ENCODE results near the gene FOXP3.
A peak's percentile ranks its signal among the peaks of the same experiment; 100 is the strongest.
"Not testable (repeated sequence)": the region's sequence is repeated elsewhere in the genome, so short reads cannot be mapped to it uniquely, and the experiment has no call there.

FOXP3 gene, protein sequence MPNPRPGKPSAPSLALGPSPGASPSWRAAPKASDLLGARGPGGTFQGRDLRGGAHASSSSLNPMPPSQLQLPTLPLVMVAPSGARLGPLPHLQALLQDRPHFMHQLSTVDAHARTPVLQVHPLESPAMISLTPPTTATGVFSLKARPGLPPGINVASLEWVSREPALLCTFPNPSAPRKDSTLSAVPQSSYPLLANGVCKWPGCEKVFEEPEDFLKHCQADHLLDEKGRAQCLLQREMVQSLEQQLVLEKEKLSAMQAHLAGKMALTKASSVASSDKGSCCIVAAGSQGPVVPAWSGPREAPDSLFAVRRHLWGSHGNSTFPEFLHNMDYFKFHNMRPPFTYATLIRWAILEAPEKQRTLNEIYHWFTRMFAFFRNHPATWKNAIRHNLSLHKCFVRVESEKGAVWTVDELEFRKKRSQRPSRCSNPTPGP

DNA sequence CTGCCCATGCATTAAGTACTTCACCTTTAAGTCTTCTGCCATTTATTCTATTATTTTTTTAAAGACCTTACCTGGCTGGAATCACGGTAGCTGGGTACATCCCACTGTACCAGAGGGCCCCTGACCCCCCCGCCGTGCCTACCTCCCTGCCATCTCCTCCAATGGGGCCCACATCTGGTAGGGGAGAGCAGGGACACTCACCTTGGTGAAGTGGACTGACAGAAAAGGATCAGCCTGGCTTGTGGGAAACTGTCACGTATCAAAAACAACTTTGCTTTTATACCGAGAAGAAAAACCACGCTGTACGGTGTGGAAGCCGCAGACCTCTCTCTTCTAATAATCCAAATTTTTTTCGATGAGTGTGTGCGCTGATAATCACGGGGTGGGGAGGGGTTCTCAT is at the start of gene FOXP3:
Gene FOXP3, minus strand, starts transcription at position 251 of the 400 bp plus-strand sequence. CDS start 6,205 bp downstream, outside the sequence.
- DNase-seq, result no peak

DNA sequence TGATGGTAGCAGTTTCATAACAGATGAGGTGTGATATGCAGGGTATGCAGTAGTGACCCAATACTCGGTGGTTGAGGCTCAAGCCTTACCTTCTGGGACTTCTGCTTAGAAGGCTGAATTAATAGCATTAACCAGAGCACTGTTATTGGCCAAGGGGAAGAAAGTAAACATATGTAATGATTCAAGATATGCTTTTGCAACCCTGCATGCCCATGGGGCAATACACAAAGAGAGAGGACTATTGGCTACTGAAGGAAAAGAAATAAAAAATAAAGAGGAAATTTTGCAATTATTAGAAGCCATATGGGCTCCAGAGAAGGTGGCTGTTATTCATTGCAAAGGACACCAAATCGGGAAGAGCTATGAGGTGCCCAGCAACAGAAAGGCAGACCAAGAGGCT is 47.7 kb upstream of the FOXP3 start:
- no peak for DNase-seq

GRCh38 chrX:49310371-49310770 is 45.9 kb upstream of the FOXP3 start:
- no peak for DNase-seq

DNA sequence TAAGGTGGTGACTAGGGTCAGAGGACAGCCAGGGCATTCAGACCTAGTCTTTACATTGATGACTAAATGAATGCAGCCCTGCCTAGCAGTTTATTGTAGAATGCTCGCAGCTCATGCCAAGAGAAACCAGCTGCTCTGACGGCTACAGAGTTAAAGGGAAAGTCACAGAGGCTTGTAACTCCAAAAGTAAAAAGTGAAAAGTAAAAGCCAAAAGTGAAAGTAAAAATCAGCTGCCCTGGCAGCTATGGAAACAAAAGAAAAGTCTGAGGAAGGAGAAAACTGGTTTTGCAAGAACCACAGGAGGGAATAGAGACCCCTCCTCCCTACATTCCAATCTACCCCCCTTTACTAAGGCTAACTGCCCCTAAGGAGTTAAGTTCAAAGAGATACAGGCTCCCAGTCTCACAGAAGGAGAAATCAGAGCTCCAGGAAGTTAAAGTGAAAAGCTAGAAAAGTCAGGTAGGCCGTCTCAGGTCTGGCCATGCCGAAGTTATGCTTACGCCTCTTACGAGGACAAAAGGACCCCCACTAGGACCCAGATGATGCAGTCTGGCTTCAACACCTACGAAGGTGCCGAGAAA is 45.0 kb upstream of the FOXP3 start:
- peak; percentile 11 for DNase-seq

DNA sequence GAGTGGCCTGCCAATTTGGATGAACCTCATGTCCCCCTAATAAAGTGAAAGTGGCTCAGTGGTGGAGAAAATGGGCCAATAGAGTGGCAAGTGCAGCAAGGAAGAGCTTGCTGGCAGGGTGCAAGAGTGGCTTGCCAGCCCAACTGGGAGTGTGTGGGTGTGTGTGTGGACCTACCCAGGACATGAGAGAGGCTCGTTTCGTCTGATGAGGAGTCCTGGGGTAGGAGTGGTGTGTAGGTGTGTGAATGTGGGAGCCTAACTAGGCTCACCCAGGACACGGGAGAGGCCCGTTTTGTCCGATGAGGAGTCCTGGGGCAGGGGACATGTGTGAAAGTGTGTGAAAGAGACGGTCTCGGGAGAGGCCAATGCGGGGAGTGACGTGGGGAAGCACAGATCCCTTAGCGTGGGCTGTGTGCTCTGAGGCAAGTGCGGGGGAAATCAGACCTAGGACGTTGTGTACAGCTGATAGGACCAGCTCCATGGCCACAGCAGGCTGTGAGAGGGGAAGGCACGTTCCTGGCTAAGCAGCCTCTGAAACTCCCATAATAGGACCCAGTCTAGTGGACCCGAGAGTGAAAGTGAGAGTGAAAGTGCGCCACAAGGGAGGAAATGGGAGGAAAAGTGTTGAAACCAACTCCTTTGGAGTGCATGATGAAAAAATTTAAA is 44.2 kb upstream of the FOXP3 start:
- peak; percentile 8 for DNase-seq

- DNase-seq, result not testable (repeated sequence)
Observed at GRCh38 chrX:49307775-49308174, 43.3 kb upstream of the FOXP3 start.

DNA sequence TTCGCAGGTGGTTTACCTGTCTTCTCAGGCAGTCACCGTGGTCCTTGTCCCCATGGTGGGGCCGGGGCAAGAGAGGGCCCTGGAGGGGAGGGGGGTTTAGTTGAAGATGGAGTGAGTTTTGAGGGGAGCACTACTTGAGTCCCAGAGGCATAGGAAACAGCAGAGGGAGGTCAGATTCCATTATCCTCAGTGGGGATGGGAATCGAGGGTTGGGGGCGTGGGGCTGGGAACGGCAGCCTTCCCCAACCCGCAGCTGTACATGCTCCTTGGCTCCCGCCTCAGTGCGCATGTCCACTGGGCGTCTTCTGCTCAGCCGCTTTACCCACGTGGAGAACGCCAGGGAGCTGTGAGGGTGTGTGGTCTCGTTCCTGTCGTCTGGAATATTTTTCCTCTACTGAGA is 38.8 kb upstream of the FOXP3 start, which contains the start of gene GAGE10:
Gene GAGE10, plus strand, starts transcription at position 301 of the 400 bp plus-strand sequence. CDS start 1,214 bp downstream, outside the sequence.
- no peak for DNase-seq

DNA sequence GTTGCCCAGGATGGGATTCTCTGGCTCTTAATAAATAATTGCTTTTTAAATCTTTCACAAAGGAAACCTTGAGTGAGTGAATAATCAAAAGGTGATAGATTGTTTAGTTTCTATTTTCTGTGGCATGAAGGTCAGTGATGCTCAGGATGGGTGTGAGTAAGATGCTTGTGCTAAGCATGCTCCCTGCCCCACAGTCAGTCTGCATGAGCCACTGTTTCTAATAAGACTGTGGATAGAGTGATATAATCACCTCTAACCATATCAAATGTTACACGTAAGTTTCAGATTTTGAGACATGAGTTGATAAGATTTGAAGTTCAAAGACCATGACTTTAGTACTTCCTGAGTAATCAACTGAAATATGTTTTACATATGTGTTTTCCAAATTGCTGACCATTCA is 36.2 kb upstream of the FOXP3 start:
- DNase-seq, result no peak

DNA sequence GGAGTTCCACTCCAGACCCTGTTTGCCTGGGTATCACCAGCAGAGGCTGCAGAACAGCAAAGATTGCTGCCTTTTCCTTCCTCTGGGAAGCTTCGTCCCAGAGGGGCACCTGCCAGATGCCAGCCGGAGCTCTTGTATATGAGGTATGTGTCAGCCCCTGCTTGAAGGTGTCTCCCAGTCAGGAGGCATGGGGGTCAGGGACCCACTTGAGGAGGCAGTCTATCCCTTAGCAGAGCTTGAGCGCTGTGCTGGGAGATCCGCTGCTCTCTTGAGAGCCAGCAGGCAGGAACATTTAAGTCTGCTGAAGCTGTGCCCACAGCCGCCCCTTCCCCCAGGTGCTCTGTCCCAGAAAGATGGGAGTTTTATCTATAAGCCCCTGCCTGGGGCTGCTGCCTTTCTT is 34.8 kb upstream of the FOXP3 start:
- DNase-seq, result not testable (repeated sequence)

DNA sequence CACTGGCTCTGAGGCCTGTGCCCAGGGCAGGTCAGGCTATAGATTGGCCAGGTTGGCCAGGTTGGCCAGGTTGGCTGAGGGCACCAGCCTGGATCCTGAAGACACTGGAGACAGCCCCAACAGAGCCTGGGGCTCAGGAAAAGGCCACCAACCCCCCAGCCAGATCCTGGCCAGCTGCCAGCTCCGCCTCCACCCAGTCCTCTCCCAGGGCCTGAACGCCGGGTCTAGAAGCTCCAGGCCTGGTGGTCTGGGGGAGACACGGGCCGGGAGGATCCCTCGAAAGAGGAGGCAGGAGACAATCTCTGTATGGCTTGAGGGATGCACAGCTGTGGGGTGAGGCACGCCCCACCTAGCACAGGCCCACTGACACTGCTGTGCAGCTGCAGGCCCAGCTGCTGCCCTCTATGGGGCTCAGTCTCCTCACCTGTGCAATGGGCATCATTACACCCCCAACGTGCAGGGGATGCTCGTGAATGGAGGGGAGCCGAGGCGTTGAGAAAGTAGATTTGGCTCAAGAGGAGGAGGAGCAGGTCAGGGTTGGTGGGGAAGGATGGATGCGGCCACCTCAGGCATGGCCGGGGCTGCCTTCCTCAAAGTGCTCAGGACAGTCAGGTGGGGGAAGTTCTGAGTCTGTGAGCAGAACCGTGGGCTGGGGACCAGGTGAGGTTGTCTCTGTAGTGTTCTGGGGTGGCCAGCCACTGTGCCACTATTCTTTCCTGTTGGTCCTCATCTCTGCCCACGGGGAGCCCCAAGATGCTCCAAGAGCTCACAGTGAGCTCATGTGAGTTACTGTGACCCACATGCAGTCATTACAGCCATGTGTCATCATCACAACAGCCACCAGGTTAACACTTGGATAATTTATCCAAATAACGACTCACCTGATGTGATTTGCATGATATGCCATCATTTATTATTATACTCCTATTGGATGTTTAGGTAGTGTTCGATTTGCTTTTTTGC is 28.2 kb upstream of the FOXP3 start:
- no peak for DNase-seq

DNA sequence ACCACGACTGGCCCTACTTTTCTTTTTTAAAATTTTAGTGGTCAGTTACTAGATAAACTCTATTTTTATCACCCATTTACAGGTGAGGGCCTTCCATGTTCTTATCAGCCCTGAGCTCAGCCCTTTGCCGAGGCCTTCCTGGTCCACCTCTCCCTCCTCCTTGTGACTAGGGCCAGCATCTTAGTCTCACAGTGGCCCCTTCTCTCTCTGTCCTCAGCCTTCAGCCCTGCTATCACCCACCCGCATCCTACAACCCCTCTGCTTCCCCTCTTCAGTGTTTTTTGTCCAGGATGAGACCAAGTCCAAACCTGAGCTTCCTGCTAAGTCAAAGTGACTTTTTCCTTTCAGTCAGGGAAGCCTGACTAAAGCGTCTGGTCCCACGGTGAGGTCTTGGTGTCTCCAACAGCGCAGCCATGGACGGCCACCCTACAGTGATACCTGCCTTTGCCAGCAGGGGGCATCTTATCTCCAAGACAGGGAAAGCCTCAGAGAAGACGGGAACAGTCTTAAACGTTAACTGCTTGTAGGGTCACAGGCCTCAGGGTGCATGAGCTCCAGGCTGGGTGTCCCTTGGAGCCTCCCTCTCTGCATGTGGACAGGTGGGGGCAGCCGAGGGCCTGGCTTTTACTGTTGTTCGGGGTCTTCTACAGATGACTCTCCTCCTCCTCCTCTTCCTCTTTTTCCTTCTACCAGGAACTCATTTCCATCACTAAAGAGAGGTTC is 27.3 kb upstream of the FOXP3 start:
- peak; percentile 20 for DNase-seq

- DNase-seq, result no peak
Observed at GRCh38 chrX:49290215-49290614, 25.7 kb upstream of the FOXP3 start.

- DNase-seq, result no peak
Observed at GRCh38 chrX:49287665-49288064, 23.2 kb upstream of the FOXP3 start.

GRCh38 chrX:49286581-49286980 is 22.1 kb upstream of the FOXP3 start:
- no peak for DNase-seq

GRCh38 chrX:49286136-49286535 is 21.6 kb upstream of the FOXP3 start:
- DNase-seq, result no peak

- DNase-seq, result no peak
Observed at GRCh38 chrX:49284212-49284611, 19.7 kb upstream of the FOXP3 start.

GRCh38 chrX:49282647-49283011 is 18.1 kb upstream of the FOXP3 start:
- peak; percentile 24 for DNase-seq

DNA sequence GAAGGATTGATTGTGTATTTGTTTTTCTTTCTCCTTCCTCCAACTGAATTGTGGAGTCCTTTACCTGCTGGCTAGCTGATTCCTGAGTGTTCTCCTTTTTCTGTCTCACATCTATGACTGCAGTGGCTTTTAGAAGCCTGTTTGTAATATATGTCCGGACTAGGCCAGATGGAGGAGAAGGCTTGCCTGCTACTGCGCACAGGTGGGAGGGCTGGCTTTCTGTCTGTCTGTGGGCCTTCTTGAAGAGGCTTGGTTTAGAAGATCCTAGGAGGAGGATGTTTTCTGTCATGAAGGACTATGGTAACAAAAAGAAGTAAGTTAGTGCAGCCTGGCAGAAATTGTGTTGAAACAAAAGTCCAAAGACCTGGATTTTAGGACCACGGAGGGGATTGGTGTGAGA is 13.6 kb upstream of the FOXP3 start:
- DNase-seq, result no peak

- no peak for DNase-seq
Observed at GRCh38 chrX:49277535-49277830, 13.0 kb upstream of the FOXP3 start.

- DNase-seq, result no peak
Observed at GRCh38 chrX:49276671-49277534, 12.4 kb upstream of the FOXP3 start.

DNA sequence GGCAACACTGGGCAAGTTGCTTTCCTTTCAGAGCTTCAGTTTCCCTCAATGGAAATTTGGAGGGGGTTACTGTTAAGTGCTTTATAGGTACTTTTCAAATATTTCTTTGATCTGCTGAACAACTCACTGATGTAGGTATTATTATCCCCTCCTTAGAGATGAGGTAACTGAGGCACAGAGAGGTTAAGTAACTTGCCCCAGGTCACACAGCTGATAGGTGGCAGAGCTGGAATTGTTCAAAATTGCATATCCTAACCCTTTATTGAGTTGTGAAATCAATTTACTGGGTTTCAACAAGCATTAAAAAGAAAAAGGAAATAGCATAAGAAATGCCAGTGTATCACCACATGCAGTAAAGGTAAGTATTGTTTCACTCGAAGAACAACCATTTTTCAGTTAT is 11.7 kb upstream of the FOXP3 start:
- DNase-seq, result no peak
